NCI-H187 treated with DMSO at 0.1 percent for 48 hours (cell line): Measurements from ENCODE around the gene DDAH1.

Experiments
- DNase-seq: peaks from one replicate; lab custom pipeline; 2025; lab: John Stamatoyannopoulos, UW

Gene DDAH1

DNA sequence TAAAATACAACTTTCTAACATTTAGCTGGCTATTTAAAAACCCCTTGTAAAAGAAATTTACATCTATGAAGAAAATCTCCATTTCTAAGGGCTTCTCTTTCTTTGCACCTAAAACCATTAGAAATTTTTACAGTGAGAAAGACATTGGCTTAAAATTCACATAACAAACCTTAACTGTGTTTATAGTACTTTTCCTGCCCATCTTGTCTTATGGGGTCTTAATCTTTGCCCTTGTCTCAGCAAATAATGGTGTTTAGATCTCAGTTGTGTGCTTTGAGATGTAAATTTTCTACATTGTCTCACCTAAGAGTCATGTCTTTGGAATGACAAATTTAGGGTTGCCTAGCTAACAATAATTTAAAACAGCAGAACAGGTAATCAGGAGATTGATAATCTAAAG lies 71.5 kb downstream of the DDAH1 start:
- no peak for DNase-seq

DNA sequence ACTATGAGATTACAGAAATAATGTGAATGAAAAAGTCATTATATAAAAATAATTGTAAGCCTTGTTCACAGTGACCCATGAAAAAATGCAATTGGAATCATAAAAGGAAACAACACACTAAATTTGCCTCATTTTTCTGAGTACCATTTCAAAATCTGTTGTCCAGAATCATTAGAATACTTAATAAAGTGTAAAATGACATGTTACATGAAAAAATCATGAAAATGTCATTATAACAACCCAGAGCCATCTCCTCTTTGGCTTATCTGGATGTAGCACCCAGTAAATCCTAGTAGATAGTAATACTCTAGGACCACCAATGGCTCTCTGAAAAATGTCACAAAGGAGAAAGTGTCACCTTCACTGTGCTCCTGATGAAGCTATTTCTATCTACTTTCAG lies 76.5 kb downstream of the DDAH1 start:
- no peak for DNase-seq

DNA sequence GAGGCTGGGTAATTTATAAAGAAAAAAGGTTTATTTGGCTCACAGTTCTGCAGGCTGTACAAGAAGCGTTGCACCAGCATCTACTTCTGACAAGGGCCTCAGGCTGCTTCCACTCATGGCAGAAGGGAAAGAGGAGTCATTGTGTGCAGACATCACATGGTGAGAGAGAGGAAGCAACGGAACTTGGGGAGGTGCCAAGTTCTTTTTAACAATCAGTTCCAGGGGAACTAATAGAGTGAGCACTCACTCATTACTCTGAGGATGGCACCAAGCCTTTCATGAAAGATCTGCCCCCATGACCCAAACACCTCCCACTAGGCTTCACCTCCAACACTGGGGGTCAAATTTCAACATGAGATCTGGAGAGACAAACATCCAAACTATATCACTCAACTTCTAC lies 77.2 kb downstream of the DDAH1 start:
- no peak for DNase-seq

DNA sequence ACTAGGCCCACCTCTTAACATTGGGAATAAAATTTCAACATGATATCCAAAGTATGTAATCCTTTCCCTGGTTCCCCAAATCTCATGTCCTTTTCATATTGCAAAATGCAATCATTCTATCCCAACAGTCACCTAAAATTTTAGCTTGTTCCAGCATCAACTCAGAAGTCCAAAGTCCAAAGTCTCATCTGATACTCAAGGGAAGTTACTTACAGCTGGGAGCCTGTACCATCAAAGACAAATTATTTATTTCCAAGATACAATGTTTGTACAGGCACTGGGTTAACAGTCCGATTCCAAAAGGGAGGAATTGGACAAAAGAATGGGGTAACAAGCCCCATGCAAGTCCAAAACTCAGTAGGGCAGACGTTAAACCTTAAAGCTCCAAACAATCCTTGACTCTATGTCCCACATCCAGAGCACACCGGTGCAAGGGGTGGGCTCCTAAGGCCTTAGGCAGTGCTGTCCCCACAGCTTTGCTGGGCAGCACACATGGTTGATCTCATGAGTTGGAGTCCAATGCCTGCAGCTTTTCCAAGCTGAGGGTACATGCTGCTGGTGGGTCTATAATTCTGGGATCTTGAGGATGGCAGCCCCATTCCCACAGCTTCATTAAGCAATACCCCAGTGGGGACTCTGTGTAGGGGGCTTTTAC lies 78.8 kb downstream of the DDAH1 start:
- DNase-seq, result no peak

DNA sequence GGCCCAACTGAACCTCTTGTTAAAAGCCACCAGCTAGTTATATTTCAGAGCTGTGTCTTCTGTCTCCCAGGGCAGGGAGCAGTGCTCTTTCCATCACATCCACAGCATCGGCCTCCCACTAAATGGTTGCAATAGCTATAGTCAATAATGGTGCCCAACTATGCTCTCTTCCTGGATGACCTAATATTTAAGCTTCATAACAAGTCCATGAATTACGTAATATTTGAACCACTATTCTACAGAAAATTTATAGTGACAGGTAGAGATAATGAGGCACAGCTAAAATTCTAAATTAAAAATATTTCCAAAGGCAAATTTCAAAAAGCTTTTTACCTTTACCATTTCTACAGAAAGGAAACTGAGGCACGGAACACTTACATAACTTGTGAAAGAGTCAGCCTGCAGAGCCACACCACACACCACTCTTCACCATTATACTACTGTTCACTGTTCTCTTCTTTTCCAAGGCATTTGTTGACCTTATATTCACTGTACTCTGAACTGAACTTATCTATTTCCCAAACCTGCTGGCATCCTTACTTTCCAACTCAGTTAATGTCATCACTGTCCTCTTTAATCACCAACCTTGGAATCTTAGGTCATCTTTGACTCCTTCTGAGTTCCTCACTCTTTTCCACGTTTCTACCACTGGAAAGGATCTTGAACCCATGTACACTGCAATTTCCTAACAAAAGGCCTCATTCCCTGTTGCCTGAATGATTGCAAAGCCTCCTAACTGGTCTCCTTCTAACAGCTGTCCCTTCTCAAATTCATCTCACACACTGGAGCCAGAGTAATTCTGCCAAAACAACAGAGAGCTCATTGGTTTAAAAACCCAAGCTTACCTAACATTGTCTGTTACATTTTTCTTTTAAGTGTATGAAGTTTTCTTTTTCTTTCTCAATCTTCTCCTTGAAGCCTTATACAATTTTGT lies 85.5 kb downstream of the DDAH1 start:
- DNase-seq, result no peak

DNA sequence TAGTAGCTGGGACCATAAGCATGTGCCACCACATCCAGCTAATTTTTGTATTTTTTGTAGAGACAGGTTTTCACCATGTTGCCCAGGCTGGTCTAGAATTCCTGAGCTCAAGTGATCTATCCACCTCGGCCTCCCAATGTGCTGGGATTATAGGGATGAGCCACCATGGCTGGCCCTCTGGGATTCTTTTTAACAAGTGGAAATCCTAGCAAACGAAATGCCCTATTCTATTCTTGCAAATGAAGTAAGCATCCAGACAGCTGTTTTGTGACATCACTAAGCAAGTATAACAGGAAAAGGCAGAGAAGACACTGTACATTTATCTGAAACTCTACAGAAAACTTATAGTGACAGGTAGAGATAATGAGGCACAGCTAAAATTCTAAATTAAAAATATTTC lies 86.4 kb downstream of the DDAH1 start:
- DNase-seq, result no peak

DNA sequence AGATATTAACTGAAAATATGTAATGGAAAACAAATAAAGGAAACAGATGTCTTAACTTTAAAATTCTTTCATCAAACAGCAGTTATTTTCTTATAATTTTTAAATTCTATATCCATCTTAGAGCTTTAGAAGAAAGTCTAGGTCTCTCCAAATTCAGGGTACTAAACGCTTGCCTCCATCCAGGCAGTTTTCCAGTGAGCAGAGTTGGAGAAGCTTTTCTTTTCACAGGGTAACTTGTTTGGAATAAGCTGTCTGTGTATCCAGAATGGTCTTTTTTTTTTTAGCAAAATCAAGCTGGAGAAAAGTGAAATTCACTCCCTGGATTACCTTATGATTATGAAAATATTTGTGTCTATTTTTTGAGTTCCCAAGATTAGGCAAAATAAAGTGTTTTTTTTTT lies 88.6 kb downstream of the DDAH1 start:
- no peak for DNase-seq

DNA sequence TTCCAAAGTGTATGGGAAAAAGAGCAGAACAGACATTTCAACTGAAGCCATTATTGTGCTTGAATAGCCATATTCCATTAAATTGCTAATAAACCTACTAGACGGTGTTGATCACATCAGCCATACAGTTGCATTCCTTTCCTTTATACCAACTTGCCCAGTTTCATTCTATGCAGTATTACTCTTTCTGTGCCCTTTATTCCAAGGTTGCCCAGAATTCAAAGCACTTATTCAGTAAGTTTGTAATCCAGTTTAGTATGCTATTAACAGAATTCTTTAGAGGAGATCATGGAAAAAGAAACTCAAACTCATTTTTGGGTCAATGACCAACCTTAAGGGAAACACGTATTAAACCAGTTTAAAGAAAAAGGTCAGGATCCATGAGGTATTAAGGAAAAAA lies 89.5 kb downstream of the DDAH1 start:
- DNase-seq, result no peak

DNA sequence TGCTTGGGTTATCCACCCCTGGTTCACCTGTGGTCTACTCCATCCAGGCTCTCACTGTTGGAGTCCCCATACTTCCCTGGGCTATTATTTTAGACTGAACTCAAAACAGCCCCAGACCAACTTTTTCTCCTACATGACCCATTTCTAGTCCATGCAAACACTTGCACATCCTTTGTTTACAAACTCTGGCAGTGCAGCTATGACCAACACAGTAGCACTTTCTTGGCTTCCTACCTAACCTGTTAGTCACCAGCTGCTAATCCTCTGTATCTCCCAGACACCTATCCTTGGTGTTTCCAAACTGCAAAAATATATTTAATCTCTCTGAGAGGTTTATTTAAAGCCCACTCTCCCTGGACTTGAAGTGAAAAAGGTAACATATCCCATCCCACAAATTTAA lies 90.8 kb downstream of the DDAH1 start:
- no peak for DNase-seq

DNA sequence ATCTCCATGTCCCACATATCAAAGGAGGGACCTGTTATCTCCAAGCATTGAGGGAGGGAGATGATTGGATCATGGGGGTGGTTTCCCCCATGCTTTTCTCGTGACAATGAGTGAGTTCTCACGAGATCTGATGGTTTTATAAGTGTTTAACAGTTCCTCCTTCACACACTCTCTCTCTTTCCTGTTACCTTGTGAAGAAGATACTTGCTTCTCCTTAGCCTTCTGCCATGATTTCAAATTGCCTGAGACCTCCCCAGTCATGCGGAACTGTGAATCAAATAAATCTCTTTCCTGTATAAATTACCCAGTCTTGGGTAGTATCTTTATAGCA lies 91.6 kb downstream of the DDAH1 start:
- DNase-seq, result no peak

DNA sequence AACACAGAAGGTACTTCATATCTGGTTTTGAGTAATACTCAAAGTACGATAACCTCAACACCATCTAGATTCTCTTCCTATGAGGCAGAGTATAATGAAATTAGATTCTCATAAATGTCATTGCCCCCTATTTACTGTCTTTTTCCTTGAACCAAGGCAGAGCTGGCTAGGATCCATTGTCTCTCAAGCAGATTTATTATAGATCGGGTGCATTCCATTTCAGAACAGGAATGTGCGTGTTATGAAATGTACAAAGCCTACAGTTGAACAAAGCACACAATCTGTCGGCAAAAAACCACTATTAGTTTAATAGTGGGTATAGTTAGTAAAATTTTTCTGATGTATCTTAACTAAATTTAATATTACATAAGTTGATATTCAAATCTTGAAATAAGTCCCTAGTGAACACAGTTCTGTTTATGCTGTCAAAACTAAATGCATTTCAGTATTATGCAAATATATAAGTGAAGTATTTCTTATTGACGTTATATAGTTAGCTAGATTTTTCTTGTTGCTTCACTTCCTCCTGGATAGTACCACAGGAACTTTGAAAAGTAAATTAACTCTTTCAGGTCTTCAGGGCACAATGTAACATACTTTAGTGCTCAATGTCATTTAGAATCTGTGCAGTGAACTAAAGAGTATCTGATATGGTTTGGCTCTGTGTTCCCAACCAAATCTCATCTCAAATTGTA lies 92.1 kb downstream of the DDAH1 start:
- no peak for DNase-seq

DNA sequence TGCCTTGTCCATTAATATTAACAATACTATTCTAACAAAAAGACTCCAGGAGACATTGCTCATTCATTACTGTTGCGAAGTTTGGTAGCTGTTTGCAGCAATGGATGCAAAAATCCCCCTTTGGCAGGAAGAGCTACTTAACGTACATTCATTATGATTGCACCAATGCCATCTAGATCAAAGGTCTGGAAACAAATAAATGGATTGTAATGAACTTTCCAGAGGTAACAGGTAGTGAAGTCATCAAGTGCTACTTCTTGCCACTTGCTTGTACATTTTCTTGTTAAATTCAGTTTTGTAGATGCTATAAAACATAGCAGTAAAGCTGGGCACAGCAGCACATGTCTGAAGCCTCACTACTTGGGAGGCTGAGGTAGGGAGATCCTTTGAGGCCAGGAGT lies 93.9 kb downstream of the DDAH1 start:
- DNase-seq, result no peak

DNA sequence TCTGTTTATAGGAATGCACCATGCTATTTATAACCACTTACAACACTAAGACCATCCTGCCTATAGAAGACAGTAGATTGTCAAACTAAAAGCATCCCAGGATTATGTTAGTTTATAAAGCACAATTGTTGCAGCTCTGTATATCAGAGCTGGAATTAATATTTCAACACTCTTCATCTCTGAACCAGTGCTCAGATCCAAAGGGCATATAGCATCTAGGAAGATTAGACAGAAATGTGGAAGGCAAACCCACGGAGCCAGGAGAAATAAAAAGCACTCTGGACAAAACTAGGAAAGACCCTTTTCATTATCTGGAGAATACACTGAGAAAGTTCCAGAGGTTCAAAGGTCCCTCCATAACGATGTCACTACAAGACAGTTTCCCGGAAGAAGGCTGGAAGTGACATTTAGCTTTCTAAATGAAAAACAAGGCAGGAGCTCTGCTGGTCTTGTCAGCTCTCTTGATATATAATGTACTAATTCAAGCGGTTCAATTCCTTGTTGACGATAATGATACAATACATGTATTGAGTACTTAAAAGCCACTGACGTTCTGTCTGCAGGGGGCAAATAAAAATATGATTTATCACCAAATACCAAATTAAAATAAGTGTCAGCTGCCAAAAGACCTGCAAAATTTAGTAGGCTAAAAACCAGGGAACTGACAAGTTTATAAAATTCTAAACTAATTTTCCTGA lies 96.7 kb downstream of the DDAH1 start:
- no peak for DNase-seq

DNA sequence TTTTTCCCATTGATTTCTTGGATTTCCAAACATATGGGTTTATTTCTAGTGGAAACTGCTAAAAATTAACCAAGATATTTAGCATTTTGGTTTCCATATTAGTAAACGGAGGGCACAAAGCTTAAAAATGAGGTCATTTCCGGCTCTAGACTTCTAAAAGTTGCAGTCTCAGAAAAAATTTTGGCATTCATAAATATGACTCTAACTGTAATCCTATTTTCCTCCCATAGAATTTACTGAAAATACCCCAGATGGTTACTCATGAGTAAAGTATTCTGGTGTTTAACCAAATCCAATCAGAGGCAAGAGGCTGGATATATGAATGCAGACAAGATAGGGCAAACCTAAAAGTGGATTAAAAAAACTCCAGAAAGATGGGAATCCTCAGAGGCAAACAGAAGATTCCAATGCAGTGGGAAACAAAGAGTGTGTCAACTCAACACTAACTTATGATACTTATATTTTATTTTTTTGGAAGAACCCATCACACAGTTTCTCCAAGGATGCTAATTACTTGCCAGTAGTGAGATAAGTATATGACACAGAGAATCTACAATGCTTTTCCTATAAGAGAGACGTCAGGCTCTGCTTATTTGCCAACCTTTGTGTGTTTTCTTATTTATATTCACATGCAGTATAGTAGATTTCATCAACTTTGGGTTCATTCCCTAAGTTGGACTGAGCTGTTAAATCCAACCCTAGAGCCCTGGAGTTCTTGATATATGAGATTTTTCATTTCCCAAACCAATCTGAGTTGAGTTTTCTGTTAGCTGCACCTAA lies 98.4 kb downstream of the DDAH1 start:
- DNase-seq, result no peak

DNA sequence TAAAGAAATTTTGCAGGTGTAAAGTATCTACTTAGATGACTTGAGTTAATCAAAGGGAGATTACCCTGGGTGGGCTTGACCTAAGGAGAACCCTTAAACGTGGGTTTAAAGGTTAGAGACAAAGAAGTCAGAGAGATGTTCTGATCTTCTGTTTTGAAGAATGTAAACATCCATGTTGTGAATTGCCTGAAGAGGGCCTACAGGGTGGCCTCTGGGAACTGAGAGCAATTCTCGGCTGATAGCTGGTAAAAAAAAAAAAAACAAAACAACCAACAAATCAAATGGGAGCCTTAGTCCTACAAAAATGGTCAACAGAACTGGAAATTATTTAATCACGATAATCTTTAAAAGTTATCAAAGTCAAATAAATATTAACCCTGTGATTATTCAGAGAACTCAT lies 99.1 kb downstream of the DDAH1 start:
- DNase-seq, result no peak

DNA sequence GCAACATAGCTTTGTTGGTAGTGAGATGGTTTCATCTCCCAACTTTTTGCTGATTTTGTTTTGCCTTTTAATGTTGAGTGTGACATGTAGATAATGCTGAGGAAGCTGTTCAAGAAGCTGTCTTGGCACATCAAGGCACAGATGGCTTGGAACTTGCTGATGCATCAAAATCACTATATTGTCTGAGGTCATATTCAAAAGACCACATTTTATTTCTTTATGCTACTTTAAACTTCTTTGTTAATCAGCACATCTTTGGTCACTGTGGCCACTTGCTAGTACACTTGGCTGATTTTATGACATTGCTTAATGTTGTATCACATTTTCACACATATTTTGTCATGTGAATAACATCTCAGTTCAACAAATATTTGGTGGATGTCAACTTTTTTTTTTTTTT lies 101.4 kb downstream of the DDAH1 start:
- no peak for DNase-seq

DNA sequence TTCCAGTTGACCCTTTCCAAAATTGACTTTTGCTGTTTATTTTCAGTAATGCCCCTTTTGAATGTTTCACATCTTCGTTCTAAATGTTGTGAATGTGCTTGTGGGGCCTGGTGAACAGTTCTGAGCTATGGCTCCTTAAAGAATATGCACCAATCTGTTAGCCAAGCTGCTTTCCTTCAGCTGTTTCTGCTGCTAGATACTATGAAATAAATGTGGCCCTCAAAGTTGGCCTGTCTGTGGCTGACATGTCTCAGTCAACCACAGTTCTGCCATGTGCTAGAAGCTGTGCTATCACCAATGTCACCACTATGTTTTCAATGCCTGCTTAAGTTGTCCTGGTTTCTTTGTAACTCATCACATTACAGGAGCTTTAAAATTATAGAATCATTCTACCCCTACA lies 101.9 kb downstream of the DDAH1 start:
- no peak for DNase-seq

DNA sequence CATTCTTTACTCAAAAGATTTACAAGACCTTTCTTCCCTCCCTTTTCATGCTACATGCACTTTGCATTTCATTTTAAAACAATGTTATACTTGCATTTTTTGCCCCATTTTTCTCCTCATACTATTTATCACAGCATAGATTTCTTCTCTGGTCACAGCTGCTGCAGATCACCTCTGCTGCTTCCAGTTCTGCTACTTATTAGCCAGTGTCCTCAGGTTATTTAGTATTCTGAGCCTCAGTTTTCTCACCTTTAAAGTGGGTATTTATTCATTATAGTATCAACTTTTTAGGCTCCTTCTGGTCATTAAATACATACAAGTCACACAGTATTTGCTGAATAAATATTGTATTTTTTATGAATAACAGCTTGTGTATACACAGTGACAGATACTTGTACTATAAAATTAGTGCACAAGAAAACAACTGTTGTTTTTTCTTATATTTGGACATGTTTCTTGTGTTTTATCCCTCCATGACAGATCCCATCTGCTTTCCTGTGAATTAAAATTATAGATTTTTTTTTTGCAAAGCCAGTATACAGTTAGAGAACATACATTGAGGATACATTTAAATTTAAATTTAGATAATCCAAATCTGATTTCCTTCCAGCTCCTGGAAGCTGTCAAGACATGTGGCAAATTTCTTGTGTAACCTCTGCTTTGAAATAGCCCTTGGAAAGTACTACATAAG lies 103.2 kb downstream of the DDAH1 start:
- no peak for DNase-seq

DNA sequence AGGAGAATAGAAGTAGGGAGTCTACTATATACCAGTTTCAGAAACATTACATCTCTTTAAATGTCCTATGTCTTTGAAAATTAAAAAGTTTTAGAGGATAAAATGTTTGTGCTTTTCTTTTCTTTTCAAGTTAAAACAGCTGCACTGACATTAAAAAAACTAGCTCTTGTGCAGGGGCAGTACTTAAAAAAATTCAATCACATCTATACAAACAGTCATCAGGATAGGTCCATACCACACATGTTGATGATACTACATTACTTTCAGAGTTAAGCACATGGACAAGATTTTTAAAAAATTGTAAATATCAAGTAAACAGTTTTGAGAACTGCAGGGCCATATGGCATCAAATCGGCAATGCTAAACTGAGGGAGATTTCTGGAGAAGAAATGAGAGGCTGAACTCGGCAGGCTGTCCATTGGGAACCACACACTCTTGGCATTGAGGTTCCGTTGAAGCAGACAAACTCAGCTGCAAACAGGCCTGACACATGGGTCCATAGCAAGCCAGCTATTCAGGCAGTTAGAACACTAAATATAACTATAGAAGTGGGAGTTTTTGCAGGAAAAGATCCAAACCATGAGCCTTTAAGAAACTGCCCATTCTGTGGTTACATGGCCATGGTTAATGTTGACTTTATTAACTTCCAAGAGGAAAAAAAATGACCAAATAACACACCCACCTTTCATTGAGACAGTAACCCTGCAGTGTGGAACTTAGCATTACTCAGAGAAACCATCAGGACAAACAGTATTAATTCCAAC lies 104.0 kb downstream of the DDAH1 start:
- DNase-seq, result no peak
